AG09309 (cell line): ENCODE results near the gene C19orf47.

Source experiments
- DNase-seq: peaks from one replicate; pipeline ENCODE4 v3.0.0-alpha.2; 2010; ENCODE audit warnings: low read depth
- H3K4me3 ChIP-seq: 2 replicates; pipeline ENCODE4 v1.5.1; 2011; ENCODE audit warnings: mild to moderate bottlenecking, low read depth, low read length, moderate library complexity; ENCODE audit not compliant: control insufficient read depth
- CTCF ChIP-seq: IDR thresholded peaks from 2 replicates; pipeline ENCODE4 v1.5.1; 2011; ENCODE audit warnings: mild to moderate bottlenecking, low read depth, low read length, inconsistent platforms; ENCODE audit not compliant: insufficient read depth, control insufficient read depth; ENCODE audit errors: missing control alignments

Gene C19orf47

GRCh38 chr19:40317338-40317737 lies 30.9 kb downstream of the C19orf47 start:
- DNase-seq: no peak
- TF ChIP-seq CTCF: no peak
- no peak overlapping the region for H3K4me3 ChIP-seq

GRCh38 chr19:40315812-40316470 lies 32.3 kb downstream of the C19orf47 start:
- no peak for DNase-seq
- TF ChIP-seq CTCF: no peak
- no peak overlapping the region for H3K4me3 ChIP-seq

- DNase-seq: no peak
- H3K4me3 ChIP-seq: no peak overlapping the region
- TF ChIP-seq CTCF: no peak
These were observed 33.5 kb downstream of the C19orf47 start for GRCh38 chr19:40314656-40315055.

- no peak overlapping the region for H3K4me3 ChIP-seq
- TF ChIP-seq CTCF: no peak
- DNase-seq: no peak
These were observed 34.8 kb downstream of the C19orf47 start for GRCh38 chr19:40313229-40313983.

- H3K4me3 ChIP-seq: no peak overlapping the region
- DNase-seq: no peak
- TF ChIP-seq CTCF: no peak
These were observed 35.7 kb downstream of the C19orf47 start for GRCh38 chr19:40312533-40312932.

- no peak for DNase-seq
- TF ChIP-seq CTCF: no peak
- H3K4me3 ChIP-seq: no peak overlapping the region
These were observed 38.5 kb downstream of the C19orf47 start for GRCh38 chr19:40309666-40310065.
